ENCODE measurements around the gene AMER3.
A peak's percentile ranks its signal among the peaks of the same experiment; 100 is the strongest.

Gene AMER3

GRCh38 chr2:130796290-130796689 is 41.0 kb downstream of the AMER3 start:
- Histone ChIP-seq H3K27me3 (ENCODE audit: insufficient read depth, poor library complexity, severe bottlenecking) (peaks cover 5% of the 10 kb centered on the region), H3K4me3 (replicated peaks; ENCODE audit: insufficient read depth, low read length) (no peak overlapping the region), H3K27ac (replicated peaks) (no peak overlapping the region)
- DNase-seq (ENCODE audit: low read depth in 1 of 2, low spot score in 1 of 2), result no peak
- TF ChIP-seq GABPA (IDR thresholded peaks at IDR 0.05; ENCODE audit: low read depth) (no peak), SPI1 (IDR thresholded peaks at IDR 0.05; ENCODE audit: borderline replicate concordance, low read depth) (no peak), REST (IDR thresholded peaks at IDR 0.05; ENCODE audit: insufficient replicate concordance, low read depth) (no peak), POLR2AphosphoS5 (IDR thresholded peaks at IDR 0.05; ENCODE audit: low read depth) (no peak), CTCF (IDR thresholded peaks at IDR 0.05; ENCODE audit: insufficient read depth, low read length) (no peak)

- Histone ChIP-seq H3K4me3 (replicated peaks; ENCODE audit: insufficient read depth, low read length) (peak overlapping the region; percentile 78), H3K27ac (replicated peaks) (no peak overlapping the region; the same call in 1 of the 2 replicates), H3K27me3 (ENCODE audit: insufficient read depth, poor library complexity, severe bottlenecking) (peaks cover 5% of the 10 kb centered on the region)
- TF ChIP-seq CTCF (IDR thresholded peaks at IDR 0.05; ENCODE audit: insufficient read depth, low read length) (peak; percentile 57), SPI1 (IDR thresholded peaks at IDR 0.05; ENCODE audit: borderline replicate concordance, low read depth) (no peak)
- peak; percentile 59 to 79 for DNase-seq (ENCODE audit: low read depth in 1 of 2, low spot score in 1 of 2)
Measured at GRCh38 chr2:130797493-130798435, 42.4 kb downstream of the AMER3 start.

GRCh38 chr2:130798472-130799218 is 43.3 kb downstream of the AMER3 start:
- Histone ChIP-seq H3K27ac (replicated peaks) (no peak overlapping the region), H3K4me3 (replicated peaks; ENCODE audit: insufficient read depth, low read length) (peak overlapping the region; percentile 78), H3K27me3 (ENCODE audit: insufficient read depth, poor library complexity, severe bottlenecking) (peaks cover 5% of the 10 kb centered on the region)
- no peak for DNase-seq (ENCODE audit: low read depth in 1 of 2, low spot score in 1 of 2)
- TF ChIP-seq REST (IDR thresholded peaks at IDR 0.05; ENCODE audit: insufficient replicate concordance, low read depth) (no peak), CTCF (IDR thresholded peaks at IDR 0.05; ENCODE audit: insufficient read depth, low read length) (no peak), GABPA (IDR thresholded peaks at IDR 0.05; ENCODE audit: low read depth) (no peak), SPI1 (IDR thresholded peaks at IDR 0.05; ENCODE audit: borderline replicate concordance, low read depth) (no peak), POLR2AphosphoS5 (IDR thresholded peaks at IDR 0.05; ENCODE audit: low read depth) (no peak)

Data from HL-60 (cell line).